ENCODE data around the gene CAND2. TPM values are rescaled to one million over a fixed set of nuclear protein-coding genes. Genes with fewer than 3 reads are reported as not detected.

The CAND2 gene
- total RNA-seq, 1 experiment from 2014 or later = 16.7 TPM

DNA sequence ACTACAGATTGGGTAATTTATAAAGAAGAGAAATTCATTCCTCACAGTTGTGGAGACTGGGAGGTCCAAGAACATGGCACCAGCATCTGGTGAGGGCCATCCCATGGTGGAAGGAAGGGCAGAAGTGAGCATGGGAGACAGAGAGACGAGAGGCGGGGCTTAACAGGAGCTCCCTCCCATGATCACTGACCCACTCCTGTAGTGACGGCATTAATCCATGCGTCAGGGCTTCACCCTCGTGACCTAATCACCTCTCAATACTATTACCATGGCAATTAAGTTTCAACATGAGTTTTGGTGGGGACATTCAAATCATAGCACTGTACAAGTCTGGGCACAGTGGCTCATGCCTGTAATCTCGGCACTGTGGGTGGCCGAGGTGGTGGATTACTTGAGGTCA, 27.8 kb downstream of the CAND2 start:
- H3K4me3 ChIP-seq (ENCODE audit: insufficient read depth, low read depth, low read length) = no peak overlapping the region
- DNase-seq = no peak
- H3K27me3 ChIP-seq (ENCODE audit: control insufficient read depth, insufficient read depth, low read length) = no peaks in the 10 kb centered on the region
- H3K36me3 ChIP-seq (replicated peaks; ENCODE audit: control insufficient read depth, insufficient read depth, low read length) = no peaks in the 10 kb centered on the region; the same call in 1 of the 2 replicates

DNA sequence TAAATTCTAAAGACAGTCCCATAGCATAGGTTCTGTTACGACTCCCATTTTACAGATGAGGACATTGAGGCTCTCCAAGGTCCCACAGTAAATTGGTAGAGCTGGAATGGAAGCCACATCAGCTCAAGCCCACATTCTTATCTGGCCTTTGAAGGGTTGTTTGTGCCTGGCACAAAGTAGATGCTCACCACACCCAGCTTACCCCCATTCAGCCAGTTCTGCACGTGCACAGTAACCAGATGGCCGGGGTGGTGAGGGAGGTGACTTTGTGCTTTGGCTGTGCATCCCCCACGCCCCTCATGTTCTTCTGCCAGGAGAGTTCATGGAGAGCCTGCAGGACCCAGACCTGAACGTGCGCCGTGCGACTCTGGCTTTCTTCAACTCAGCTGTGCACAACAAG, 28.7 kb downstream of the CAND2 start:
- no peak for DNase-seq
- H3K27me3 ChIP-seq (ENCODE audit: control insufficient read depth, insufficient read depth, low read length) = no peaks in the 10 kb centered on the region

DNA sequence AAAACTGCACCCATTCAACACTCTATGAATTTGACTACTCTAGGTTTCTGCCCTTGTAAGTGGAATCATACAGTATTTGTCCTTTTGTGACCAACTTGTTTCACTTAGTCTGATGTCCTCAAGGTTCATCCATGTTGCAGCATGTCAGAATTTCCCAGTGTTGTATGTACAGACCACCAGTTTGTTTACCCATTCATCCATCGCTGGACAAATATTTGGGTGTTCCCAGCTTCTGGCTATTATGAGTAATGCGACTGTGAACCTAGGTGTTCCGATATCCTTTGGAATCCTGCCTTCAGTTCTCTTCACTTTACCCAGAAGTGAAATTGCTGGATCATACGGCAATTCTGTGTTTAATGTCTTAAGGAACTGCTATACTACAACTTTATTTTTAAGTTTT, 32.3 kb downstream of the CAND2 start:
- Histone ChIP-seq H3K4me3 (ENCODE audit: insufficient read depth, low read depth, low read length) (no peak overlapping the region), H3K27me3 (ENCODE audit: control insufficient read depth, insufficient read depth, low read length) (no peaks in the 10 kb centered on the region), H3K36me3 (replicated peaks; ENCODE audit: control insufficient read depth, insufficient read depth, low read length) (peaks cover 10% of the 10 kb centered on the region)
- DNase-seq = no peak

More for the DNA sequence above, 28.7 kb downstream of the CAND2 start:
- no peaks in the 10 kb centered on the region; the same call in none of the 2 replicates for H3K36me3 ChIP-seq (replicated peaks; ENCODE audit: control insufficient read depth, insufficient read depth, low read length)
- no peak overlapping the region for H3K4me3 ChIP-seq (ENCODE audit: insufficient read depth, low read depth, low read length)

DNA sequence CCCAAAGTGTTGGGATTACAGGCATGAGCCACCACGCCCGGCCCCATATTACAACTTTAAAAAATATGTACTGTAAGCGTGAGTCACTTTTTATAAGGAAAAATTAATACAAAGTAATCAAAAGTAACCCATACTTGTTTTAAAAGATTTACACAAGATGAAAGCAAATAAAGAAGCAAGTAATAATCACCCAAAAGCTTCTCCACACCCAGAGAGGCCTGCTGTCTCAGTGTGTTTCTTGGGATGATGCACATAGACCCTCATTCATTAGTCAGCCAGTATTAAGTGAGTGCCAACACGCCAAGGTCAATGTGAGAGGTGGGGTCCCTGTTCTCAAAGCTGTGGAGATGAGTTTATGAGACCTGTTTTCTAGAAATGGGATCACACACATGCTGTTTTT, 32.9 kb downstream of the CAND2 start:
- no peak for DNase-seq
- no peak overlapping the region for H3K4me3 ChIP-seq (ENCODE audit: insufficient read depth, low read depth, low read length)
- H3K36me3 ChIP-seq (replicated peaks; ENCODE audit: control insufficient read depth, insufficient read depth, low read length) = peaks cover 14% of the 10 kb centered on the region
- no peaks in the 10 kb centered on the region for H3K27me3 ChIP-seq (ENCODE audit: control insufficient read depth, insufficient read depth, low read length)

DNA sequence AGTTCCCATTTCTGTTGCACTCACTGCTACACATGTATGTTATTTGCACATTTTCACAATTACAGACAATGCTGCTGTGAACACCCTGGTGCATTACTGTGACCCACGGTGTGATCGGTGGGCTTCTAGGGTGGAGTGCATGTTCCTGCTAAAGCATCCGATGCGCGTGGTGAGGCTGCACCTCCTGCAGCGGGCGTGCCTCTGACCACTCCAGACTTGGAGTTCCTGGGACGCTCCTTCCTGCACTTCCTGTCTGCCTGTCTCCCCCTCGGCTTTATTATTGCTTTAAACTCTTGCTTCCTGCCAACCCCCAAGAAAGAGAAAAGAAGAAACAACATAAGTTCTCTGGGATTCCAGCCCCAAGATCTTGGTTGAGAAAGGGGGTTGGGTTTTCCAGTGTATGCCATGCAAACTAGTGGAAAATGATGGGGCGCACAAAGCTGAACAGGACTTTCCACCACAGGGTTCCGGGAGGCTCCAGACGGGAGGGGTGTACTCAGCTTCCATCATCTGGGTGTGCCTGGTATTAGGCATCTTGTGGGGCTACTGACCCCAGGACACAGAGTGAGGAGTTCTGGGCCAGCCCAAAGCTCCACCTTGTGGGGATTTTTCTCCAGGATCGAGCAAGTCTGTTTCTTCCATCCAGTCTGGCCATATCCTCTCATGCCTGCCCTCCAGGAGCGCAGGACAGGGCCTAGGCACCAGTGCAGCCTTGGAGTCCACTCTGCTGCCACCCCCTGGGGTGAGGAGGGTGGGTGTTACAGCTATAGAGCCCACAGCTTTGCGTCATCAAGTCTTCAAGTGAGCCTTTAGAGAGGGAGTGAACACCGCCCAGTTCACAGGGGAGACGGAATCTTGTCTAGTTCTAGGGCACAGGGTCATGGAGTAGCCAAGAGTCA, 33.7 kb downstream of the CAND2 start:
- no peak overlapping the region for H3K4me3 ChIP-seq (ENCODE audit: insufficient read depth, low read depth, low read length)
- H3K36me3 ChIP-seq (replicated peaks; ENCODE audit: control insufficient read depth, insufficient read depth, low read length) = peaks cover 18% of the 10 kb centered on the region
- peak; percentile 59 for DNase-seq
- no peaks in the 10 kb centered on the region for H3K27me3 ChIP-seq (ENCODE audit: control insufficient read depth, insufficient read depth, low read length)

- peaks cover 25% of the 10 kb centered on the region for H3K36me3 ChIP-seq (replicated peaks; ENCODE audit: control insufficient read depth, insufficient read depth, low read length)
Measured at GRCh38 chr3:12830785-12831156, 34.3 kb downstream of the CAND2 start.

DNA sequence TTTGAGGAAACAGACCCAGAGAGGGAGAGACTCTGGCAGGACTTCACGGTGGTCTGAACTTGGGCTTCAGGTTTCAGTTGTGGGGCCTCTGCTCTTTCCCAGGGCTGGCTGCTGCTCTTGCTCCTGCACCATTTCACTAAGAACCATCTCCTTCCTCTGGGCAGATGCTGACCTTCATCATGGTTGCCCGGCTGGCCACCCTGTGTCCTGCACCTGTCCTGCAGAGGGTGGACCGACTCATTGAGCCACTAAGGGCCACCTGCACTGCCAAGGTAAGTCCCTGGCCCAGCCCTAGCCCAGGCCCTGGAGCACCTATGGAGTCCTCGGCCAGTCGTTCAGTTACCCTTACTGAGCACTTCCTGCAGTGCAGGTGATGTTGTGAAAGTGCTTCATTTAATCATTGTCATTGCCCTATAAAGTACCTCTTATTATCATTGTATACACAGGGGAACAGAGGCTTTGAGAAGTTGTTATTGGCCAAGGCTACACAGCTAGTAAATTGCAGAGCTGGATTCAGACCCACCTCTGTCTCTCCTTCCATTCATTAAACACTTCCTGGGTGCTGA, 34.9 kb downstream of the CAND2 start:
- Histone ChIP-seq H3K36me3 (replicated peaks; ENCODE audit: control insufficient read depth, insufficient read depth, low read length) (peaks cover 31% of the 10 kb centered on the region), H3K27me3 (ENCODE audit: control insufficient read depth, insufficient read depth, low read length) (no peaks in the 10 kb centered on the region), H3K4me3 (ENCODE audit: insufficient read depth, low read depth, low read length) (no peak overlapping the region)
- DNase-seq = no peak

More at GRCh38 chr3:12830785-12831156, 34.3 kb downstream of the CAND2 start:
- no peak for DNase-seq
- no peaks in the 10 kb centered on the region for H3K27me3 ChIP-seq (ENCODE audit: control insufficient read depth, insufficient read depth, low read length)
- no peak overlapping the region for H3K4me3 ChIP-seq (ENCODE audit: insufficient read depth, low read depth, low read length)

GRCh38 chr3:12832350-12833221, 36.1 kb downstream of the CAND2 start:
- Histone ChIP-seq H3K4me3 (ENCODE audit: insufficient read depth, low read depth, low read length) (no peak overlapping the region), H3K36me3 (replicated peaks; ENCODE audit: control insufficient read depth, insufficient read depth, low read length) (peaks cover 41% of the 10 kb centered on the region), H3K27me3 (ENCODE audit: control insufficient read depth, insufficient read depth, low read length) (no peaks in the 10 kb centered on the region)
- no peak for DNase-seq

- Histone ChIP-seq H3K36me3 (replicated peaks; ENCODE audit: control insufficient read depth, insufficient read depth, low read length) (peaks cover 50% of the 10 kb centered on the region), H3K27me3 (ENCODE audit: control insufficient read depth, insufficient read depth, low read length) (no peaks in the 10 kb centered on the region), H3K4me3 (ENCODE audit: insufficient read depth, low read depth, low read length) (no peak overlapping the region)
- DNase-seq = no peak
Measured at GRCh38 chr3:12833222-12834161, 37.0 kb downstream of the CAND2 start.

- H3K36me3 ChIP-seq (replicated peaks; ENCODE audit: control insufficient read depth, insufficient read depth, low read length) = peaks cover 66% of the 10 kb centered on the region
- no peak for DNase-seq
Measured at GRCh38 chr3:12835052-12835665, 38.7 kb downstream of the CAND2 start.

DNA sequence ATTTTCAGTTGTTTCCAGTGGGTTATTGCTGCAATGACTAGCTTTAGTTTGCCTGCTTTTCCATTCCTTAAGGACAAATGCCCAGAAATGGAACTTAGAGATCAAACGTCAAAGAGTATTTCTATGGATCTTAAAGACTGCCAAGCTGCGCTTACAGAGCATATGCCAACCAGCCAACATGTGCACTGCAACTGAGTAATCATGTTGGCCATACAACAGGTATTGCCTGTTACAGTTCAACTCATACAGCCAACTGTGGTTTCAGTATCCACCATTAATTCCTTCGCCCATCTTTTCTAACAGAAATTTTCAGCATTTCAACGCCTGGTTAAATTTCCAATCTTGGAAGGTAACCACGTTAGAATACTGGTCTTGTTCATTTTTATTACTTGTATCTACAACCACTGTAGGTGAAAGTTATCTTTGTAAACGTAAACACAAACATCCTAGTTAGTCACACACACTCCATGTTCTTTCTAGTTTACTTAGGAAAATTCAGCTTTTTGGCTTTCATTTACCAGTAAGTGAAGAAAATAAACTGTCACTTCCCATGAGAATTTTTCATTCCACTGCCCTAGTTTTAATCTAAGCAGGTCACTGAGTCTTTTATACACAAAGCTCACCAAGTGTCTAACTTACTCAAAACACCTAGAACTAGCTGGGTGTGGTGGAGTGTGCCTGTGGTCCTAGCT, 41.0 kb downstream of the CAND2 start:
- Histone ChIP-seq H3K4me3 (ENCODE audit: insufficient read depth, low read depth, low read length) (no peak overlapping the region), H3K36me3 (replicated peaks; ENCODE audit: control insufficient read depth, insufficient read depth, low read length) (peaks cover 69% of the 10 kb centered on the region), H3K27me3 (ENCODE audit: control insufficient read depth, insufficient read depth, low read length) (no peaks in the 10 kb centered on the region)
- DNase-seq = no peak

More at GRCh38 chr3:12835052-12835665, 38.7 kb downstream of the CAND2 start:
- no peak overlapping the region for H3K4me3 ChIP-seq (ENCODE audit: insufficient read depth, low read depth, low read length)
- H3K27me3 ChIP-seq (ENCODE audit: control insufficient read depth, insufficient read depth, low read length) = no peaks in the 10 kb centered on the region

- H3K36me3 ChIP-seq (replicated peaks; ENCODE audit: control insufficient read depth, insufficient read depth, low read length) = peaks cover 65% of the 10 kb centered on the region
- no peak for DNase-seq
- H3K4me3 ChIP-seq (ENCODE audit: insufficient read depth, low read depth, low read length) = no peak overlapping the region
- no peaks in the 10 kb centered on the region for H3K27me3 ChIP-seq (ENCODE audit: control insufficient read depth, insufficient read depth, low read length)
Measured at GRCh38 chr3:12838179-12838965, 41.9 kb downstream of the CAND2 start.
